Spleen (tissue), 11 donors: Measurements from ENCODE around the gene SELL. TPM values are rescaled to one million over a fixed set of nuclear protein-coding genes. Genes with fewer than 3 reads are reported as not detected.
"Not testable (repeated sequence)": the region's sequence is repeated elsewhere in the genome, so short reads cannot be mapped to it uniquely, and the experiment has no call there.

ENCODE experiments used
- DNase-seq: peaks from one replicate; pipeline ENCODE4 v3.0.0-alpha.2; 2020
- H3K27ac ChIP-seq, 8 donors: fragments of 200-600 bp; sonication (generic) in 7 of 8; 1 replicate in 4 of 8; 2 replicates in 4 of 8; pipeline versions ENCODE4 v1.5.0 to v1.8.0; 2016 to 2021; ENCODE audit warnings: inconsistent platforms in 4 of 8, mild to moderate bottlenecking in 4 of 8, moderate library complexity in 1 of 8
- H3K27me3 ChIP-seq, 7 donors: fragments of 200-600 bp; sonication (generic) in 6 of 7; replicated peaks in 1 of 7; 1 replicate in 4 of 7; 2 replicates in 3 of 7; pipeline versions ENCODE4 v1.5.0 to v1.8.0; 2016 to 2021; ENCODE audit warnings: inconsistent platforms in 3 of 7, mild to moderate bottlenecking in 1 of 7
- H3K36me3 ChIP-seq, 6 donors: fragments of 200-600 bp; sonication (generic) in 5 of 6; 1 replicate in 4 of 6; 2 replicates in 2 of 6; pipeline versions ENCODE4 v1.5.0 to v1.8.0; 2016 to 2021; ENCODE audit warnings: inconsistent platforms in 2 of 6
- H3K4me1 ChIP-seq, 6 donors: fragments of 200-600 bp; sonication (generic) in 5 of 6; 1 replicate in 3 of 6; 2 replicates in 3 of 6; pipeline versions ENCODE4 v1.5.0 to v1.8.0; 2016 to 2021; ENCODE audit warnings: inconsistent platforms in 3 of 6
- H3K4me3 ChIP-seq, 8 donors: fragments of 200-600 bp; sonication (generic) in 7 of 8; 1 replicate in 4 of 8; 2 replicates in 4 of 8; pipeline versions ENCODE4 v1.5.0 to v1.8.0; 2016 to 2021; ENCODE audit warnings: inconsistent platforms in 4 of 8, mild to moderate bottlenecking in 4 of 8, moderate library complexity in 2 of 8
- H3K9me3 ChIP-seq, 8 donors: fragments of 200-600 bp; sonication (generic) in 7 of 8; 1 replicate in 4 of 8; 2 replicates in 4 of 8; pipeline versions ENCODE4 v1.5.0 to v1.8.0; 2016 to 2021; ENCODE audit warnings: inconsistent platforms in 4 of 8
- POLR2A ChIP-seq, 3 donors: fragments of 450-650 bp; IDR thresholded peaks; one replicate each; pipeline ENCODE4 v1.5.1; 2017; ENCODE audit warnings: antibody characterized with exemption in 3 of 3, mild to moderate bottlenecking in 1 of 3
- POLR2AphosphoS5 ChIP-seq, 3 donors: sonication (generic); formaldehyde crosslinking; IDR thresholded peaks; one replicate each; pipeline ENCODE4 v1.5.1; 2017; ENCODE audit warnings: antibody characterized with exemption in 3 of 3
- WGBS, 5 donors: extraction: QIAGEN DNeasy Blood & Tissue Kit in 3 of 5; methylation state at CpG; one replicate each; pipeline versions ENCODE4 v1.1.5 to v1.1.7; 2013 to 2018; 5-methylcytosine and 5-hydroxymethylcytosine counted together
- intact Hi-C: fragments of 100-400 bp; cut with DNase I; formaldehyde crosslinking; loops from one replicate; pipeline ENCODE4 v1.15.0; 2023; ENCODE audit warnings: low total_unique reads
- polyA plus RNA-seq, 3 donors: library from polyadenylated mRNA; stranded (reverse); fragments of 200-250 nt; gene quantifications; one replicate each; pipeline ENCODE4 v1.2.1, GENCODE V29; 2013
- total RNA-seq, 7 donors: library from RNA; depleted of rRNA in 3 of 7; stranded (reverse); fragments of >200 nt in 3 of 7; fragmentation: NEBNext Ultra II Directional in 4 of 7; extraction: Animal tissue kit (Norgen Biotek cat#: 25700) in 4 of 7; gene quantifications; one replicate each; pipeline versions ENCODE4 v1.1.0 to v1.2.1, GENCODE V29; 2016 to 2021
- TF ChIP-seq, protein P1 (sequence below), 11 experiments: fragments of 200-600 bp in 7 of 11; fragments of 450-650 bp in 4 of 11; sonication (generic) in 4 of 11; IDR thresholded peaks in 8 of 11; conservative IDR thresholded peaks in 3 of 11; 1 replicate in 7 of 11; 2 replicates in 4 of 11; pipeline versions ENCODE4 v1.4.0 to v1.8.0; 2016 to 2021; ENCODE audit warnings: antibody characterized with exemption in 11 of 11, inconsistent platforms in 4 of 11, mild to moderate bottlenecking in 1 of 11
- donor health status: healthy with polysubstance abuse.
- donor health status: DM: no; HTN: no; CAD: no; lungs with moderate emphysema.
- donor health status: DM: no; HTN: no; CAD: no.
- donor health status: Bipolar disorder and iron deficiency.
- donor health status: healthy.
- donor health status: DM: no; HTN: no; CAD: no.
- donor health status: DM: yes; HTN: yes; CAD: no.

The SELL gene
- total and polyA plus RNA-seq, 10 donors = 127 to 409 (median 165) TPM

GRCh38 chr1:169679692-169680091 is 31.7 kb downstream of the SELL start:
- Histone ChIP-seq H3K4me1 (peaks cover 4 to 92% (median 50%) of the 10 kb centered on the region in 6 donors), H3K4me3 (no peak overlapping the region), H3K9me3 (no peaks in the 10 kb centered on the region), H3K36me3 (no peaks in the 10 kb centered on the region), H3K27ac (peak overlapping the region in 6 of 8 donors; percentile 17 to 85 (median 68)), H3K27me3 (no peaks in the 10 kb centered on the region)
- no peak for TF ChIP-seq POLR2AphosphoS5 (IDR thresholded peaks at IDR 0.05)
- no peak for TF ChIP-seq POLR2A (IDR thresholded peaks at IDR 0.05)
- TF ChIP-seq, protein P1, sequence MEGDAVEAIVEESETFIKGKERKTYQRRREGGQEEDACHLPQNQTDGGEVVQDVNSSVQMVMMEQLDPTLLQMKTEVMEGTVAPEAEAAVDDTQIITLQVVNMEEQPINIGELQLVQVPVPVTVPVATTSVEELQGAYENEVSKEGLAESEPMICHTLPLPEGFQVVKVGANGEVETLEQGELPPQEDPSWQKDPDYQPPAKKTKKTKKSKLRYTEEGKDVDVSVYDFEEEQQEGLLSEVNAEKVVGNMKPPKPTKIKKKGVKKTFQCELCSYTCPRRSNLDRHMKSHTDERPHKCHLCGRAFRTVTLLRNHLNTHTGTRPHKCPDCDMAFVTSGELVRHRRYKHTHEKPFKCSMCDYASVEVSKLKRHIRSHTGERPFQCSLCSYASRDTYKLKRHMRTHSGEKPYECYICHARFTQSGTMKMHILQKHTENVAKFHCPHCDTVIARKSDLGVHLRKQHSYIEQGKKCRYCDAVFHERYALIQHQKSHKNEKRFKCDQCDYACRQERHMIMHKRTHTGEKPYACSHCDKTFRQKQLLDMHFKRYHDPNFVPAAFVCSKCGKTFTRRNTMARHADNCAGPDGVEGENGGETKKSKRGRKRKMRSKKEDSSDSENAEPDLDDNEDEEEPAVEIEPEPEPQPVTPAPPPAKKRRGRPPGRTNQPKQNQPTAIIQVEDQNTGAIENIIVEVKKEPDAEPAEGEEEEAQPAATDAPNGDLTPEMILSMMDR (IDR thresholded peaks at IDR 0.05 in 8 of 11, conservative IDR thresholded peaks at IDR 0.05 in 3 of 11) = no peak
- intact Hi-C loops = no loop called here
- 56 to 84% (median 72%) methylated on average over 3 of the region's 3 CpGs for WGBS, 5 donors
- no peak for DNase-seq

GRCh38 chr1:169676001-169676400 is 35.4 kb downstream of the SELL start:
- no peak for DNase-seq
- Histone ChIP-seq H3K36me3 (no peaks in the 10 kb centered on the region), H3K27me3 (no peaks in the 10 kb centered on the region), H3K4me1 (peaks cover under 1 to 69% (median 34%) of the 10 kb centered on the region in 6 donors), H3K27ac (peak overlapping the region in 5 of 8 donors; percentile 1 to 43 (median 25)), H3K9me3 (peaks cover 0 to 9% (median 2%) of the 10 kb centered on the region in 8 donors), H3K4me3 (no peak overlapping the region)
- TF ChIP-seq POLR2AphosphoS5 (IDR thresholded peaks at IDR 0.05) (no peak), POLR2A (IDR thresholded peaks at IDR 0.05) (no peak)
- TF ChIP-seq, protein P1 (IDR thresholded peaks at IDR 0.05 in 8 of 11, conservative IDR thresholded peaks at IDR 0.05 in 3 of 11) = no peak
- 15 to 43% (median 29%) methylated on average over 2 of the region's 2 CpGs for WGBS, 5 donors
- intact Hi-C loops = no loop called here

GRCh38 chr1:169670836-169671235 is 40.6 kb downstream of the SELL start:
- Histone ChIP-seq H3K4me3 (no peak overlapping the region), H3K27me3 (no peaks in the 10 kb centered on the region), H3K9me3 (peaks cover 0 to 9% (median 2%) of the 10 kb centered on the region in 8 donors), H3K27ac (peak overlapping the region in 7 of 8 donors; percentile 3 to 62 (median 13)), H3K36me3 (no peaks in the 10 kb centered on the region), H3K4me1 (peaks cover 0 to 56% (median 17%) of the 10 kb centered on the region in 6 donors)
- WGBS, 5 donors = 9 to 24% (median 13%) methylated on average over 3 of the region's 3 CpGs
- DNase-seq = no peak
- no peak for TF ChIP-seq POLR2A (IDR thresholded peaks at IDR 0.05)
- TF ChIP-seq, protein P1 (IDR thresholded peaks at IDR 0.05 in 8 of 11, conservative IDR thresholded peaks at IDR 0.05 in 3 of 11) = no peak
- TF ChIP-seq POLR2AphosphoS5 (IDR thresholded peaks at IDR 0.05) = no peak
- intact Hi-C loops = no loop called here

DNA sequence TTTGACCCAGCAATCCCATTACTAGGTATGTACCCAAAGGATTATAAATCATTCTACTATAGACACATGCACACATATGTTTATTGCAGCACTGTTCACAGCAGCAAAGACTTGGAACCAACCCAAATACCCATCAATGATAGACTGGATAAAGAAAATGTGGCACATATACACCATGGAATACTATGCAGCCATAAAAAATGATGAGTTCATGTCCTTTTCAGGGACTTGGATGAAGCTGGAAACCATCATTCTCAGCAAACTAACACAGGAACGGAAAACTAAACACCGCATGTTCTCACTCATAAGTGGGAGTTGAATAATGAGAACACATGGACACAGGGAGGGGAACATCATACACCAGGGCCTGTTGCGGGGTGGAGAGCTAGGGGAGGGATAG is 41.2 kb downstream of the SELL start:
- WGBS, 5 donors = 93 to 99% (median 97%) methylated on average over 3 of the region's 3 CpGs
- intact Hi-C loops = not testable (repeated sequence)

DNA sequence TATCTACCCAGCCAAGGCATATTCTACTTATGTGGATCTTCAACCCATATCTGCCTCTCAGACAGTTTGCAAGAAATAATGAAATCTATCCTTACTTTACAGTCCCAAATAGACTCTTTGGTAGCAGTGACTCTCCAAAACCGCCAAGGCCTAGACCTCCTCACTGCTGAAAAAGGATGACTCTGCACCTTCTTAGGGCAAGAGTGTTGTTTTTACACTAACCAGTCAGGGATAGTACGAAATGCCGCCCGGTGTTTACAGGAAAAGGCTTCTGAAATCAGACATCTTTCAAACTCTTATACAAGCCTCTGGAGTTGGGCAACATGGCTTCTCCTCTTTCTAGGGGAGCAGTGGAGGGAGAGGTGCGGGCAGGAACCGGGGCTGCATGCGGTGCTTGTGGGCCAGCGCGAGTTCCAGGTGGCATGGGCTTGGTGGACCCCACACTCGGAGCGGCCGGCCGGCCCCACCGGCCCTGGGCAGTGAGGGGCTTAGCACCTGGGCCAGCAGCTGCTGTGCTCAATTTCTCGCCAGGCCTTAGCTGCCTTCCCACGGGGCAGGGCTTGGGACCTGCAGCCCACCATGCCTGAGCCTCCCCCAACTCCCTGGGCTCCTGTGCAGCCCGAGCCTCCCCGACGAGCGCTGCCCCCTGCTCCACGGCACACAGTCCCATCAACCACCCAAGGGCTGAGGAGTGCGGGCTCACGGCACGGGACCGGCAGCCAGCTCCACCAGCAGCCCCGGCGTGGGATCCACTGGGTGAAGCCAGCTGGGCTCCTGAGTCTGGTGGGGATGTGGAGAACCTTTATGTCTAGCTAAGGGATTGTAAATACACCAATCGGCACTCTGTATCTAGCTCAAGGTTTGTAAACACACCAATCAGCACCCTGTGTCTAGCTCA is 43.5 kb downstream of the SELL start:
- 59 to 87% (median 80%) methylated on average over 14 to 27 of the region's 28 CpGs for WGBS, 5 donors
- intact Hi-C loops = not testable (repeated sequence)

More for the DNA sequence above, 41.2 kb downstream of the SELL start:
- not testable (repeated sequence) for H3K4me3 ChIP-seq, H3K9me3 ChIP-seq, H3K27me3 ChIP-seq, DNase-seq, H3K36me3 ChIP-seq
- Histone ChIP-seq H3K4me1 (peaks cover 0 to 50% (median 15%) of the 10 kb centered on the region in 6 donors), H3K27ac (peak overlapping the region in 6 of 8 donors; percentile 3 to 62 (median 21))

GRCh38 chr1:169667227-169667639 is 44.2 kb downstream of the SELL start:
- H3K9me3 ChIP-seq, intact Hi-C loops, DNase-seq, H3K36me3 ChIP-seq, H3K27me3 ChIP-seq: not testable (repeated sequence)
- Histone ChIP-seq H3K27ac (peak overlapping the region; percentile 61 to 89 (median 77)), H3K4me3 (peak overlapping the region in 1 of 8 donors; percentile 28), H3K4me1 (peaks cover 0 to 47% (median 15%) of the 10 kb centered on the region in 6 donors)
- WGBS, 5 donors = 31 to 47% (median 41%) methylated on average over 2 of the region's 2 CpGs

More for the DNA sequence above, 43.5 kb downstream of the SELL start:
- Histone ChIP-seq H3K4me1 (peaks cover 0 to 49% (median 15%) of the 10 kb centered on the region in 6 donors), H3K27ac (peak overlapping the region in 7 of 8 donors; percentile 62 to 89 (median 78)), H3K4me3 (peak overlapping the region in 1 of 8 donors; percentile 28)
- H3K27me3 ChIP-seq, H3K36me3 ChIP-seq, H3K9me3 ChIP-seq: not testable (repeated sequence)
- DNase-seq = peak; percentile 82

DNA sequence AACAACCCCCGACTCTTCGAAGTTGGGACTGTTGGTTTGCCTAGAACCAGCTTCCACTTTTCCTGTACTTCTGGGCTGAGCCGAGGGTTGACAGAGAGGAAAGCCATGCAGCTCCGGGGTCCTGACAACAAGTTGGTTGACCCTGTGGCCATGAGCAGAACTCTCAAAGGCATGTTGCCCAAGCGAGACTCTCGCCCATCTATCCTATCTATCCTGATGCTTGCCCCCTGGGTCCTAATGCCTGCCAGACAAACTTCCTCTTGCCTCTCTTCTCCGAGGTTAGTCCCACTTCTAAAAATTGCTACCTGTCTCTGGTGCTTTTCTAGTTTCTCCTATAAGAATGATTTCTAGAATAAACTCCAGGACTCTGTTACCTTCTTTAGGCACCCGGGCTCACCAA is 48.7 kb downstream of the SELL start:
- 69 to 81% (median 72%) methylated on average over 7 to 8 of the region's 8 CpGs for WGBS, 5 donors
- peak overlapping the region in 1 of 8 donors; percentile 21 for H3K4me3 ChIP-seq
- intact Hi-C loops = not testable (repeated sequence)

More for the DNA sequence above, 48.7 kb downstream of the SELL start:
- H3K9me3 ChIP-seq, DNase-seq, H3K27ac ChIP-seq, H3K36me3 ChIP-seq, H3K27me3 ChIP-seq: not testable (repeated sequence)
- peaks cover 0 to 34% (median 17%) of the 10 kb centered on the region in 6 donors for H3K4me1 ChIP-seq
